ENCODE results near the gene HOXB4. TPM values are rescaled to one million over a fixed set of nuclear protein-coding genes. Genes with fewer than 3 reads are reported as not detected.

Gene HOXB4
- total RNA-seq, 1 experiment from 2014 or later, result not detected

GRCh38 chr17:48575673-48576478 lies 2.3 kb downstream of the HOXB4 start:
- no peaks in the 10 kb centered on the region for H3K79me2 ChIP-seq (ENCODE audit: insufficient read depth, low read length)
- Mint-ChIP-seq H3K36me3 (ENCODE audit: insufficient read depth in 1 of 3, low read depth in 3 of 3) (no peaks in the 10 kb centered on the region; a peak in 2 of 7 replicates), H3K4me3 (no peak overlapping the region), H3K27ac (no peak overlapping the region), H3K27me3 (ENCODE audit: low read depth) (peaks cover 29% of the 10 kb centered on the region), H3K9me3 (peaks cover 7 to 16% of the 10 kb centered on the region in 2 experiments; a peak in 4 of 5 replicates), H3K4me1 (peaks cover 2 to 28% of the 10 kb centered on the region in 2 experiments)
- no peak overlapping the region for H4K8ac ChIP-seq (replicated peaks; ENCODE audit: insufficient read length, low read depth, low read length)
- H3K27ac ChIP-seq (ENCODE audit: insufficient read length, low read depth, low read length), result no peak overlapping the region
- no CpG with 5 or more reads among the region's 22 CpGs for WGBS (ENCODE audit: extremely low coverage, insufficient read length, low lambda C conversion rate)
- no peak overlapping the region for H3T11ph ChIP-seq (ENCODE audit: low read length)
- H2BK120ac ChIP-seq (ENCODE audit: low read depth, low read length, poor library complexity, severe bottlenecking), result no peak overlapping the region
- no peak overlapping the region for H3K56ac ChIP-seq (ENCODE audit: insufficient read length, low read depth, low read length)
- no peaks in the 10 kb centered on the region for H3K23me2 ChIP-seq (ENCODE audit: insufficient read length, low read depth, low read length, poor library complexity, severe bottlenecking)
- no peak overlapping the region for H2BK5ac ChIP-seq (ENCODE audit: insufficient read length, low read length)
- no peak overlapping the region for H2BK12ac ChIP-seq (ENCODE audit: insufficient read length, low read depth, low read length)
- no peak overlapping the region for H2AFZ ChIP-seq (ENCODE audit: low read length)
- TF ChIP-seq CTCF (conservative IDR thresholded peaks at IDR 0.05), result no peak
- no peak overlapping the region for H3K4ac ChIP-seq (ENCODE audit: low read depth, low read length)
- H3K4me2 ChIP-seq (ENCODE audit: insufficient read depth, insufficient read length, low read length), result no peak overlapping the region
- no peak overlapping the region for H4K91ac ChIP-seq (ENCODE audit: insufficient read length, low read depth, low read length)
- peaks cover 2% of the 10 kb centered on the region for H4K20me1 ChIP-seq (ENCODE audit: control insufficient read depth, insufficient read depth, insufficient read length)
- H3K23ac ChIP-seq (ENCODE audit: insufficient read length, low read depth, low read length), result no peak overlapping the region
- DNase-seq, result no peak
- no peak overlapping the region for H2BK20ac ChIP-seq (ENCODE audit: low read depth, low read length, poor library complexity, severe bottlenecking)
- no peaks in the 10 kb centered on the region for H3K9me3 ChIP-seq (ENCODE audit: control insufficient read depth, low read depth, low read length)
- no peak overlapping the region for H2BK15ac ChIP-seq (ENCODE audit: low read depth, low read length)
- no peaks in the 10 kb centered on the region for H3K79me1 ChIP-seq (ENCODE audit: insufficient read depth, low read depth, low read length, poor library complexity, severe bottlenecking)
- H3K18ac ChIP-seq (ENCODE audit: insufficient read length, low read depth, low read length), result no peak overlapping the region
- H3K27me3 ChIP-seq (ENCODE audit: insufficient read depth, low read length), result peaks cover 96% of the 10 kb centered on the region
- H3K9ac ChIP-seq (ENCODE audit: extremely low read depth, insufficient read length, low read length), result no peak overlapping the region
- no peak overlapping the region for H2AK5ac ChIP-seq (ENCODE audit: insufficient read length, low read length)
- no peaks in the 10 kb centered on the region for H3K4me1 ChIP-seq (ENCODE audit: insufficient read depth, low read length)
- H4K5ac ChIP-seq (ENCODE audit: insufficient read length, low read depth, low read length), result no peak overlapping the region
- H3K14ac ChIP-seq (ENCODE audit: insufficient read depth, low read length), result no peak overlapping the region

Measured in H9 (cell line).